Measurements from ENCODE around the gene RCL1. TPM values are rescaled to one million over a fixed set of nuclear protein-coding genes. Genes with fewer than 3 reads are reported as not detected.

RCL1 gene
- total and polyA plus RNA-seq, 2 donors (not counting 1 experiment from before 2014, with no cell fraction given): 10.5 to 21.7 TPM

- intact Hi-C loops (cut with micrococcal nuclease): no loop called here
- Histone ChIP-seq H4K20me1 (ENCODE audit: control insufficient read depth, insufficient read depth, low read length, poor library complexity, severe bottlenecking) (no peaks in the 10 kb centered on the region), H3K9ac (ENCODE audit: low read length) (no peak overlapping the region), H3K36me3 (replicated peaks in 1 of 2; ENCODE audit: control extremely low read depth in 1 of 2, control insufficient read depth in 1 of 2, extremely low read depth in 1 of 2, insufficient read depth in 2 of 2, low read length in 1 of 2) (no peaks in the 10 kb centered on the region), H3K27me3 (replicated peaks in 1 of 4; ENCODE audit: control extremely low read depth in 1 of 4, control insufficient read depth in 3 of 4, insufficient read depth in 4 of 4, low read length in 3 of 4) (peaks cover 0 to 8% (median 0%) of the 10 kb centered on the region in 4 experiments), H2AFZ (ENCODE audit: insufficient read depth, low read depth, low read length, poor library complexity, severe bottlenecking) (no peak overlapping the region), H3K79me2 (ENCODE audit: control insufficient read depth, insufficient read depth, low read length) (no peaks in the 10 kb centered on the region), H3K9me3 (ENCODE audit: control extremely low read depth in 1 of 3, control insufficient read depth in 2 of 3, insufficient read depth in 1 of 3, low read length in 2 of 3) (peaks cover 0 to 3% (median 0%) of the 10 kb centered on the region in 3 donors), H3K4me1 (ENCODE audit: control insufficient read depth in 2 of 2, insufficient read depth in 2 of 2, low read length in 2 of 2) (no peaks in the 10 kb centered on the region), H3K4me3 (ENCODE audit: control extremely low read depth in 1 of 5, extremely low read depth in 1 of 5, insufficient read depth in 1 of 5, low read depth in 2 of 5, low read length in 4 of 5) (no peak overlapping the region), H3K27ac (ENCODE audit: low read length in 2 of 2) (no peak overlapping the region), H3K4me2 (replicated peaks; ENCODE audit: low read depth, low read length, poor library complexity, severe bottlenecking) (no peak overlapping the region)
- Mint-ChIP-seq H3K9me3 (ENCODE audit: insufficient read depth) (no peaks in the 10 kb centered on the region), H3K4me1 (no peaks in the 10 kb centered on the region), H3K4me3 (no peak overlapping the region), H3K27ac (no peak overlapping the region), H3K27me3 (peaks cover 16% of the 10 kb centered on the region)
- DNase-seq: no peak
- POLR2A ChIA-PET: no interaction called here
- CTCF ChIA-PET: interaction anchor here (0.6 kb wide), 1 partner anchor 25 kb away, joined by 3 read pairs; no protein-coding TSS in a partner anchor
- no peak for ATAC-seq (ENCODE audit: low read depth)
- no peak for TF ChIP-seq CTCF (IDR thresholded peaks at IDR 0.05)
- TF ChIP-seq EZH2 (IDR thresholded peaks at IDR 0.05; ENCODE audit: borderline replicate concordance, insufficient read depth, low read depth, low read length, poor library complexity, severe bottlenecking): no peak
- WGBS (ENCODE audit: insufficient coverage): no CpG with 5 or more reads among the region's 2 CpGs
These were observed 8.3 kb upstream of the RCL1 start for GRCh38 chr9:4784403-4784802.

GRCh38 chr9:4786599-4786998 is 6.1 kb upstream of the RCL1 start:
- peaks cover under 1% of the 10 kb centered on the region for H3K4me1 Mint-ChIP-seq
- Histone ChIP-seq H3K9me3 (ENCODE audit: control extremely low read depth in 1 of 3, control insufficient read depth in 2 of 3, insufficient read depth in 1 of 3, low read length in 2 of 3) (peaks cover 0 to 3% (median 0%) of the 10 kb centered on the region in 3 donors), H3K4me3 (ENCODE audit: control extremely low read depth in 1 of 5, extremely low read depth in 1 of 5, insufficient read depth in 1 of 5, low read depth in 2 of 5, low read length in 4 of 5) (no peak overlapping the region), H3K36me3 (replicated peaks in 1 of 2; ENCODE audit: control extremely low read depth in 1 of 2, control insufficient read depth in 1 of 2, extremely low read depth in 1 of 2, insufficient read depth in 2 of 2, low read length in 1 of 2) (no peaks in the 10 kb centered on the region), H2AFZ (ENCODE audit: insufficient read depth, low read depth, low read length, poor library complexity, severe bottlenecking) (no peak overlapping the region), H3K27me3 (replicated peaks in 1 of 4; ENCODE audit: control extremely low read depth in 1 of 4, control insufficient read depth in 3 of 4, insufficient read depth in 4 of 4, low read length in 3 of 4) (no peaks in the 10 kb centered on the region), H4K20me1 (ENCODE audit: control insufficient read depth, insufficient read depth, low read length, poor library complexity, severe bottlenecking) (no peaks in the 10 kb centered on the region), H3K4me1 (ENCODE audit: control insufficient read depth in 2 of 2, insufficient read depth in 2 of 2, low read length in 2 of 2) (peaks cover 0 to under 1% of the 10 kb centered on the region in 2 donors), H3K9ac (ENCODE audit: low read length) (no peak overlapping the region), H3K79me2 (ENCODE audit: control insufficient read depth, insufficient read depth, low read length) (no peaks in the 10 kb centered on the region), H3K4me2 (replicated peaks; ENCODE audit: low read depth, low read length, poor library complexity, severe bottlenecking) (no peak overlapping the region), H3K27ac (ENCODE audit: low read length in 2 of 2) (no peak overlapping the region)
- DNase-seq (no peak), ATAC-seq (ENCODE audit: low read depth) (no peak)
- TF ChIP-seq CTCF (IDR thresholded peaks at IDR 0.05) (no peak), EZH2 (IDR thresholded peaks at IDR 0.05; ENCODE audit: borderline replicate concordance, insufficient read depth, low read depth, low read length, poor library complexity, severe bottlenecking) (no peak)
- intact Hi-C loops (cut with micrococcal nuclease): no loop called here
- H3K4me3 Mint-ChIP-seq: no peak overlapping the region
- peaks cover 16% of the 10 kb centered on the region for H3K27me3 Mint-ChIP-seq
- 100% methylated on average over 1 of the region's 4 CpGs for WGBS (ENCODE audit: insufficient coverage)
- CTCF ChIA-PET: interaction anchor here (1.8 kb wide), 1 partner anchor 27 kb away, joined by 6 read pairs; no protein-coding TSS in a partner anchor
- POLR2A ChIA-PET: no interaction called here
- no peaks in the 10 kb centered on the region for H3K9me3 Mint-ChIP-seq (ENCODE audit: insufficient read depth)
- no peak overlapping the region for H3K27ac Mint-ChIP-seq

Measured in B cell (primary cell).